Gastroesophageal sphincter (tissue), 4 donors: ENCODE data around the gene LYRM7. TPM values are rescaled to one million over a fixed set of nuclear protein-coding genes. Genes with fewer than 3 reads are reported as not detected.

ENCODE experiments used
- ATAC-seq: fragments of 150-250 bp; one replicate; pipeline ENCODE4 v1.9.1; 2016; ENCODE audit warnings: mild to moderate bottlenecking, moderate library complexity
- H3K27ac ChIP-seq, 4 donors: fragments of 200-600 bp; sonication (generic) in 3 of 4; 1 replicate in 3 of 4; 2 replicates in 1 of 4; pipeline ENCODE4 v1.5.1; 2016 to 2019
- H3K27me3 ChIP-seq: fragments of 200-600 bp; sonication (generic); one replicate; pipeline ENCODE4 v1.5.1; 2019
- H3K36me3 ChIP-seq, 2 donors: fragments of 200-600 bp; sonication (generic); one replicate each; pipeline ENCODE4 v1.5.1; 2019; ENCODE audit warnings: control low read depth in 1 of 2
- H3K4me1 ChIP-seq, 3 donors: fragments of 200-600 bp; sonication (generic); 1 replicate in 2 of 3; 2 replicates in 1 of 3; pipeline ENCODE4 v1.5.1; 2016 to 2019; ENCODE audit warnings: control low read depth in 2 of 3
- H3K4me3 ChIP-seq, 2 donors: fragments of 200-600 bp; sonication (generic); one replicate each; pipeline ENCODE4 v1.5.1; 2019; ENCODE audit warnings: mild to moderate bottlenecking in 1 of 2, moderate library complexity in 1 of 2
- H3K9me3 ChIP-seq, 3 donors: fragments of 200-600 bp; sonication (generic); one replicate each; pipeline ENCODE4 v1.5.1; 2017 to 2019; ENCODE audit warnings: control low read depth in 2 of 3
- EP300 ChIP-seq: sonication (generic); formaldehyde crosslinking; IDR thresholded peaks from one replicate; pipeline ENCODE4 v1.6.1; 2017; ENCODE audit warnings: antibody characterized with exemption, mild to moderate bottlenecking
- POLR2A ChIP-seq, 2 donors: fragments of 450-650 bp; IDR thresholded peaks; one replicate each; pipeline ENCODE4 v1.6.1; 2017; ENCODE audit warnings: antibody characterized with exemption in 2 of 2, mild to moderate bottlenecking in 2 of 2, moderate library complexity in 1 of 2
- POLR2AphosphoS5 ChIP-seq: sonication (generic); formaldehyde crosslinking; IDR thresholded peaks from one replicate; pipeline ENCODE4 v1.6.1; 2017; ENCODE audit warnings: antibody characterized with exemption
- WGBS, 2 donors: methylation state at CpG; one replicate each; pipeline ENCODE4 v1.1.5; 2018; ENCODE audit warnings: low coverage in 1 of 2; 5-methylcytosine and 5-hydroxymethylcytosine counted together
- total RNA-seq, 4 donors: library from RNA; depleted of rRNA; stranded (reverse); fragments of >200 nt; gene quantifications; one replicate each; pipeline ENCODE4 v1.1.0, GENCODE V29; 2016
- TF ChIP-seq, protein P1 (sequence below), 4 experiments: fragments of 200-600 bp in 2 of 4; fragments of 450-650 bp in 2 of 4; sonication (generic) in 1 of 4; IDR thresholded peaks; one replicate each; pipeline ENCODE4 v1.5.1; 2017 to 2019; ENCODE audit warnings: antibody characterized with exemption in 4 of 4, mild to moderate bottlenecking in 2 of 4, moderate library complexity in 2 of 4

LYRM7 gene
- total RNA-seq, 4 donors from 2014 or later, result 5.5 to 36.7 (median 13.2) TPM

GRCh38 chr5:131223751-131224386 lies 53.1 kb downstream of the LYRM7 start:
- no peak for ATAC-seq
- Histone ChIP-seq H3K36me3 (no peaks in the 10 kb centered on the region), H3K27ac (no peak overlapping the region), H3K4me1 (peaks cover 7 to 33% (median 7%) of the 10 kb centered on the region in 3 donors), H3K9me3 (no peaks in the 10 kb centered on the region), H3K4me3 (no peak overlapping the region), H3K27me3 (no peaks in the 10 kb centered on the region)
- TF ChIP-seq POLR2A (IDR thresholded peaks at IDR 0.05), result no peak
- TF ChIP-seq, protein P1, sequence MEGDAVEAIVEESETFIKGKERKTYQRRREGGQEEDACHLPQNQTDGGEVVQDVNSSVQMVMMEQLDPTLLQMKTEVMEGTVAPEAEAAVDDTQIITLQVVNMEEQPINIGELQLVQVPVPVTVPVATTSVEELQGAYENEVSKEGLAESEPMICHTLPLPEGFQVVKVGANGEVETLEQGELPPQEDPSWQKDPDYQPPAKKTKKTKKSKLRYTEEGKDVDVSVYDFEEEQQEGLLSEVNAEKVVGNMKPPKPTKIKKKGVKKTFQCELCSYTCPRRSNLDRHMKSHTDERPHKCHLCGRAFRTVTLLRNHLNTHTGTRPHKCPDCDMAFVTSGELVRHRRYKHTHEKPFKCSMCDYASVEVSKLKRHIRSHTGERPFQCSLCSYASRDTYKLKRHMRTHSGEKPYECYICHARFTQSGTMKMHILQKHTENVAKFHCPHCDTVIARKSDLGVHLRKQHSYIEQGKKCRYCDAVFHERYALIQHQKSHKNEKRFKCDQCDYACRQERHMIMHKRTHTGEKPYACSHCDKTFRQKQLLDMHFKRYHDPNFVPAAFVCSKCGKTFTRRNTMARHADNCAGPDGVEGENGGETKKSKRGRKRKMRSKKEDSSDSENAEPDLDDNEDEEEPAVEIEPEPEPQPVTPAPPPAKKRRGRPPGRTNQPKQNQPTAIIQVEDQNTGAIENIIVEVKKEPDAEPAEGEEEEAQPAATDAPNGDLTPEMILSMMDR (IDR thresholded peaks at IDR 0.05), result no peak
- no peak for TF ChIP-seq EP300
- no peak for TF ChIP-seq POLR2AphosphoS5
- 72 to 94% methylated on average over 2 of the region's 2 CpGs for WGBS, 2 donors

DNA sequence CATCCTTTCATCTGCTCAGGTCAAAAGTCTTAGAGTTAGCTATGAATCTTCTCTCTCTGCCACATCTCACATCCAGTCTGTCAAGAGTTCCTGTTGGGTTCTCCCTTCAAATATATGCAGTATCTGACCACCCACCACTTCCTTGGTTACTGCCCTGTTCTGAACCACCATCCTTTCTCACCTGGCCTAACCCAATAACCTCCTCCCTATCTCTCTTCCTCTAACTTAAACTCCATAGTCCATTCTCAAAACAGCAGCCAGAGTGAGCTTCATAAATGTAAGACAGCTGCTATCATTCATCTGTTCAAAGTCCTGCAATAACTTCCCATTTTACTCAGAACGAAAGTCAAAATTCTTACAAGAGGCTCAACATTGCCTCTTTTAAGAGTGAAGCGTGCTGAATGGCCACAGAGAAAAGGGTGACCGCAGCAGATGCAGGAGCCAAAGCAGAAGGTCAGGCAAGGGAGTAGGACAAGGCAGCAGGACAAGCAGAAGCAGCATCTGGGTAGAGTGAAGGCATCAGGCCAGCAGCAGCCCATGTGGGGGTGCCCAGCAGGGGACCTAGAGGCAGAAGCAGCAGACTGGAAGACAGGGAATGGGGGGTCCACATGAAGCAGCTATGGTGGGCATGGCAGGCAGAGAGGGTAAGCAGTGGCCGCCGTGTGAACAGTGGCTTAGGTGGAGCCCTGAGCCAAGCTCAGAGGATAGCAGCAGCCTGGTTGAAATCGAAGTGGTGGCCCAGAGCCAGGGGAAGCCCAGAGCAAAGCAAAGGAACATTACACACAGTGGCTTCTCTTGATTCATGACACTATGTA lies 53.9 kb downstream of the LYRM7 start:
- no peaks in the 10 kb centered on the region for H3K27me3 ChIP-seq
- peak; percentile 58 for ATAC-seq
- H3K27ac ChIP-seq, result no peak overlapping the region
- H3K9me3 ChIP-seq, result no peaks in the 10 kb centered on the region
- H3K36me3 ChIP-seq, result no peaks in the 10 kb centered on the region
- 36 to 39% methylated on average over 3 of the region's 6 CpGs for WGBS, 2 donors
- H3K4me1 ChIP-seq, result peaks cover 7 to 34% (median 7%) of the 10 kb centered on the region in 3 donors
- no peak for TF ChIP-seq POLR2A (IDR thresholded peaks at IDR 0.05)
- no peak for TF ChIP-seq EP300
- TF ChIP-seq, protein P1 (IDR thresholded peaks at IDR 0.05), result no peak
- no peak for TF ChIP-seq POLR2AphosphoS5
- H3K4me3 ChIP-seq, result no peak overlapping the region

DNA sequence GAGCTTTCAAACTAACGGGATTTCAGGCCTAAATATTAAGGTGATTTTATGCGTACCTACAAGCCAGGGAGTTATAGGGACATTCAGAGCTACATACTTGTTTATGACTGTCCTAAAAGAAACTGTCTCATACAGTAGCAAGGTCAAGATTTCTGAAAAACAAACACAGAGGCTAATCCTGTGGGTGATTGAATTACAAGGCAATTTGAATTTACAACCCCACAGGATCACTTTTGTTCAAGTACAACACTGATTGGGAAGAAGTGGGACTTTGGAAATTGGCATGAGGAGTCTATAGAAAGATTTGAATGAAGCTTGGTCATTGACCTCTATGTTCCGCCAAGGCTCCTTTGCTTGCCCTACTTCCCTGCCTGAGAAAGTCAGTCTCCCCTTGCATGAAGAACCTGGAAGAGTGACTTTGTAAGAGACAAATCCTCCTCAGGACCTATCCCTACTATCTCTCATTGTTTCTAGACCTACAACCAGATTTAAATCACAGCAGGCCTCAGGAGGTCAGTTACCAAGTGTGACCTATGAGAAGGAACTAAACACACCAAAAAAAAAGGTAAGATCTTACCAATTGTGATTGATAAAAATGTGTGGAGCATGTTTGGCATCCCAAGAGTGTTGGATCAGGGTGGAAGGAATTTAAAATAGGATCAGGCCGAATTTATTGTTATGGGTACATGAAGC lies 54.7 kb downstream of the LYRM7 start:
- no peak overlapping the region for H3K4me3 ChIP-seq
- H3K27ac ChIP-seq, result no peak overlapping the region
- no peak for TF ChIP-seq POLR2AphosphoS5
- TF ChIP-seq EP300, result no peak
- TF ChIP-seq POLR2A (IDR thresholded peaks at IDR 0.05), result no peak
- TF ChIP-seq, protein P1 (IDR thresholded peaks at IDR 0.05), result no peak
- ATAC-seq, result no peak
- WGBS, 2 donors, result 71 to 86% methylated on average over 4 of the region's 4 CpGs
- H3K27me3 ChIP-seq, result no peaks in the 10 kb centered on the region
- no peaks in the 10 kb centered on the region for H3K36me3 ChIP-seq
- no peaks in the 10 kb centered on the region for H3K9me3 ChIP-seq
- peaks cover 7 to 34% (median 7%) of the 10 kb centered on the region in 3 donors for H3K4me1 ChIP-seq

DNA sequence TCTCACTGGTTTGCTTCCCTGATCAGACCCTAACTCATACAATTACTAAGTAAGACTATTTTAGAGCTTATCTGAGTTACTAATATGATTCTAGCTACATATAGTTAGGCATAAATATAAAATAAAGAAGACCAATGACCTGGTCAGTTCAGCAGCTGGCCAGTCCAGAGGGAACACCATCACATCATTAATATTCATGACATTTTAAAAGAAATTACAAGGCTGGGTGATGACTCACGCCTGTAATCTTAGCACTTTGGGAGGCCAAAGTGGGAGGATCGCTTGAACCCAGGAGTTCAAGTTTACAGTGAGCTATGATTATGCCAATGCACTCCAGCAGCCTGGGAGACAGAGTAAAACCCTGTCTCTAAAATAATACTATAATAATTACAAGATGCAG lies 56.2 kb downstream of the LYRM7 start:
- no peaks in the 10 kb centered on the region for H3K9me3 ChIP-seq
- peaks cover 7 to 34% (median 7%) of the 10 kb centered on the region in 3 donors for H3K4me1 ChIP-seq
- TF ChIP-seq POLR2AphosphoS5, result no peak
- TF ChIP-seq POLR2A (IDR thresholded peaks at IDR 0.05), result no peak
- TF ChIP-seq EP300, result no peak
- TF ChIP-seq, protein P1 (IDR thresholded peaks at IDR 0.05), result no peak
- H3K4me3 ChIP-seq, result no peak overlapping the region
- ATAC-seq, result no peak
- H3K27me3 ChIP-seq, result no peaks in the 10 kb centered on the region
- no peaks in the 10 kb centered on the region for H3K36me3 ChIP-seq
- 48 to 76% methylated on average over 2 of the region's 2 CpGs for WGBS, 2 donors
- no peak overlapping the region for H3K27ac ChIP-seq
